ENCODE results near the gene RCN2. TPM values are rescaled to one million over a fixed set of nuclear protein-coding genes. Genes with fewer than 3 reads are reported as not detected.

Gene RCN2
- total and polyA plus RNA-seq, 2 of the 13 experiments (the other 11 are each of a cell fraction or from before 2014, with no cell fraction given): 84.4 to 89.0 TPM

- TF ChIP-seq ZNF577 (CRISPR knock-in tag; IDR thresholded peaks at IDR 0.05; ENCODE audit: borderline replicate concordance, low read depth) (no peak), TEAD2 (CRISPR knock-in tag; IDR thresholded peaks at IDR 0.05) (no peak), PAF1 (CRISPR knock-in tag; IDR thresholded peaks at IDR 0.05) (no peak), CREBL2 (CRISPR knock-in tag; IDR thresholded peaks at IDR 0.05; ENCODE audit: borderline replicate concordance) (no peak; the same call in 1 of the 2 replicates), SPEN (CRISPR knock-in tag; IDR thresholded peaks at IDR 0.05; ENCODE audit: low read depth) (peak; percentile 48), ARNT (IDR thresholded peaks at IDR 0.05) (no peak), ZNF660 (CRISPR knock-in tag; IDR thresholded peaks at IDR 0.05; ENCODE audit: borderline replicate concordance, low read depth) (no peak), REL (CRISPR knock-in tag; conservative IDR thresholded peaks at IDR 0.05) (no peak), MXI1 (IDR thresholded peaks at IDR 0.05; ENCODE audit: borderline replicate concordance, low read depth, low read length) (peak; percentile 50; the same call in 1 of the 3 replicates), ZNF589 (CRISPR knock-in tag; conservative IDR thresholded peaks at IDR 0.05) (no peak), PAXIP1 (CRISPR knock-in tag; conservative IDR thresholded peaks at IDR 0.05) (0 out of 2 replicates have a peak, but pooled peaks have one; percentile 17), ZKSCAN8 (CRISPR knock-in tag; IDR thresholded peaks at IDR 0.05; ENCODE audit: borderline replicate concordance) (no peak), ZNF816 (CRISPR knock-in tag; IDR thresholded peaks at IDR 0.05; ENCODE audit: borderline replicate concordance) (no peak), DRAP1 (CRISPR knock-in tag; IDR thresholded peaks at IDR 0.05) (peak; percentile 90; the same call in 1 of the 2 replicates), ZBTB37 (CRISPR knock-in tag; IDR thresholded peaks at IDR 0.05) (no peak), ZNF619 (CRISPR knock-in tag; IDR thresholded peaks at IDR 0.05) (no peak), ZNF75D (CRISPR knock-in tag; IDR thresholded peaks at IDR 0.05; ENCODE audit: borderline replicate concordance) (no peak), ZNF18 (CRISPR knock-in tag; IDR thresholded peaks at IDR 0.05; ENCODE audit: insufficient replicate concordance) (no peak), ZNF3 (CRISPR knock-in tag; IDR thresholded peaks at IDR 0.05) (no peak), FUBP1 (CRISPR knock-in tag; IDR thresholded peaks at IDR 0.05; ENCODE audit: borderline replicate concordance) (no peak)
Measured at GRCh38 chr15:76931397-76932134, at the start of gene RCN2 (continued).
